GM12878 (cell line): ENCODE data around the gene MYO19. TPM values are rescaled to one million over a fixed set of nuclear protein-coding genes. Genes with fewer than 3 reads are reported as not detected.
A peak's percentile ranks its signal among the peaks of the same experiment; 100 is the strongest.

ENCODE experiments used
- ATAC-seq: fragments of 200-7000 bp; cut with Tn5 transposase; 3 replicates; pipeline ENCODE4 v1.9.1; 2020; ENCODE audit warnings: mild to moderate bottlenecking, moderate library complexity
- BruUV-seq: library from RNA; stranded (reverse); fragments of 400-500 nt; replicated peaks from 2 replicates; lab custom pipeline; 2021; lab: Mats Ljungman, UMichigan
- CTCF ChIA-PET: fragments of 300-600 bp; sonication (Branson Sonifier 250); formaldehyde crosslinking; extraction: SDS; loops from one replicate; lab custom pipeline; 2021; ENCODE audit warnings: inconsistent platforms; lab: Yijun Ruan, JAX
- POLR2A ChIA-PET: fragments of 350-600 bp; formaldehyde crosslinking; extraction: SDS; loops from one replicate; lab custom pipeline; 2021; ENCODE audit warnings: inconsistent platforms; lab: Charles Lee
- RAD21 ChIA-PET: fragments of 300-600 bp; sonication (Branson Sonifier 250); formaldehyde crosslinking; loops from one replicate; lab custom pipeline; 2023; ENCODE audit warnings: antibody characterized with exemption; ENCODE audit not compliant: unreplicated experiment; lab: Charles Lee
- SMC1A ChIA-PET: fragments of 300-600 bp; sonication (Branson Sonifier 250); formaldehyde crosslinking; loops from one replicate; lab custom pipeline; 2023; ENCODE audit not compliant: unreplicated experiment, uncharacterized antibody; lab: Charles Lee
- DNase-seq: peaks from one replicate; pipeline ENCODE4 v3.0.0-alpha.2; 2011; ENCODE audit warnings: low read depth, low spot score
- FAIRE-seq: peaks from 3 replicates; lab custom pipeline; 2011; peaks lifted over from hg19 to GRCh38; lab: Jason Lieb, UNC
- H2AFZ ChIP-seq: 2 replicates; pipeline ENCODE4 v1.6.0; 2011; ENCODE audit warnings: low read depth, low read length, control low read depth; ENCODE audit not compliant: control insufficient read depth
- H3K27ac ChIP-seq: 2 replicates; pipeline ENCODE4 v1.5.1; 2011; ENCODE audit warnings: control low read depth; ENCODE audit not compliant: control insufficient read depth, insufficient read depth
- H3K27me3 ChIP-seq, 2 experiments: replicated peaks in 1 of 2; 2 replicates each; pipeline versions ENCODE4 v1.6.0 to v1.6.1; 2011; ENCODE audit warnings: low read length in 1 of 2; ENCODE audit not compliant: control insufficient read depth in 2 of 2, insufficient read depth in 2 of 2
- H3K36me3 ChIP-seq, 2 experiments: 2 replicates each; pipeline ENCODE4 v1.5.1; 2011; ENCODE audit warnings: low read length in 1 of 2; ENCODE audit not compliant: control insufficient read depth in 2 of 2, insufficient read depth in 2 of 2
- H3K4me1 ChIP-seq: 2 replicates; pipeline ENCODE4 v1.6.1; 2011; ENCODE audit warnings: mild to moderate bottlenecking, low read length, moderate library complexity, mixed read lengths; ENCODE audit not compliant: control insufficient read depth, insufficient read depth
- H3K4me2 ChIP-seq: 2 replicates; pipeline ENCODE4 v1.6.0; 2011; ENCODE audit warnings: control low read depth; ENCODE audit not compliant: control insufficient read depth, insufficient read depth
- H3K4me3 ChIP-seq: fragments of 200-600 bp; sonication (generic); 2 replicates; pipeline ENCODE4 v1.5.1; 2016
- H3K79me2 ChIP-seq: 2 replicates; pipeline ENCODE4 v1.6.0; 2011; ENCODE audit warnings: low read length; ENCODE audit not compliant: control insufficient read depth, insufficient read depth
- H3K9ac ChIP-seq: 2 replicates; pipeline ENCODE4 v1.8.0; 2011; ENCODE audit warnings: low read length, control low read depth, mixed read lengths; ENCODE audit not compliant: control insufficient read depth, insufficient read depth
- H3K9me3 ChIP-seq: replicated peaks from 3 replicates; pipeline ENCODE4 v1.5.1; 2011; ENCODE audit warnings: mild to moderate bottlenecking, low read length; ENCODE audit not compliant: control insufficient read depth, insufficient read depth
- H4K20me1 ChIP-seq: 2 replicates; pipeline ENCODE4 v1.6.0; 2011; ENCODE audit not compliant: control insufficient read depth, insufficient read depth
- CBFB ChIP-seq: IDR thresholded peaks from 2 replicates; pipeline ENCODE4 v1.6.1; 2016; ENCODE audit warnings: antibody characterized with exemption, low read depth
- CBX3 ChIP-seq: fragments of 200-600 bp; sonication (generic); IDR thresholded peaks from 2 replicates; pipeline ENCODE4 v1.6.1; 2016; ENCODE audit warnings: low read depth, borderline replicate concordance
- ETV6 ChIP-seq, 2 experiments: fragments of 450-650 bp in 1 of 2; IDR thresholded peaks in 1 of 2; conservative IDR thresholded peaks in 1 of 2; 2 replicates each; pipeline ENCODE4 v1.6.1; 2014; ENCODE audit warnings: antibody characterized with exemption in 1 of 2, borderline replicate concordance in 1 of 2, low read depth in 1 of 2, mild to moderate bottlenecking in 1 of 2, moderate library complexity in 1 of 2
- HCFC1 ChIP-seq: fragments of 150-350 bp; IDR thresholded peaks from 2 replicates; pipeline ENCODE4 v1.6.1; 2014; ENCODE audit warnings: low read length
- PAX8 ChIP-seq: fragments of 450-650 bp; IDR thresholded peaks from 2 replicates; pipeline ENCODE4 v1.6.1; 2017; ENCODE audit warnings: mild to moderate bottlenecking, moderate library complexity
- POLR2A ChIP-seq: IDR thresholded peaks from 2 replicates; pipeline ENCODE4 v1.6.1; 2011; ENCODE audit warnings: low read depth, mild to moderate bottlenecking, low read length
- RAD21 ChIP-seq: IDR thresholded peaks from 2 replicates; pipeline ENCODE4 v1.6.1; 2011; ENCODE audit warnings: mild to moderate bottlenecking, low read depth, low read length, moderate library complexity; ENCODE audit not compliant: insufficient read depth
- RELA ChIP-seq: fragments of 450-650 bp; IDR thresholded peaks from 2 replicates; pipeline ENCODE4 v1.8.0; 2014; ENCODE audit warnings: borderline replicate concordance; ENCODE audit not compliant: partially characterized antibody
- RFX5 ChIP-seq: IDR thresholded peaks from 2 replicates; pipeline ENCODE4 v1.6.1; 2011; ENCODE audit warnings: low read depth, low read length, improper control_type of control experiment
- SRF ChIP-seq, 2 experiments: IDR thresholded peaks; 2 replicates each; pipeline ENCODE4 v1.6.1; 2011; ENCODE audit warnings: low read depth in 2 of 2, low read length in 2 of 2, mild to moderate bottlenecking in 1 of 2, moderate library complexity in 1 of 2
- SUPT20H ChIP-seq: IDR thresholded peaks from 2 replicates; pipeline ENCODE4 v1.6.1; 2011; ENCODE audit warnings: low read depth, mild to moderate bottlenecking, low read length, moderate library complexity, borderline replicate concordance; ENCODE audit not compliant: control insufficient read depth
- ZNF217 ChIP-seq: fragments of 450-650 bp; IDR thresholded peaks from 2 replicates; pipeline ENCODE4 v1.6.1; 2017; ENCODE audit warnings: antibody characterized with exemption, mild to moderate bottlenecking
- WGBS: methylation state at CpG from one replicate; pipeline ENCODE4 v1.1.6; 2016; ENCODE audit warnings: low lambda C conversion rate; ENCODE audit not compliant: insufficient replicate concordance, insufficient coverage; ENCODE audit errors: missing lambda C conversion rate; 5-methylcytosine and 5-hydroxymethylcytosine counted together
- in situ Hi-C: fragments of 300-500 bp; cut with MboI; formaldehyde crosslinking; loops from 9 replicates; pipeline ENCODE4 v1.14.3; 2018; ENCODE audit warnings: mixed read lengths
- intact Hi-C: fragments of 100-400 bp; cut with micrococcal nuclease; formaldehyde crosslinking; loops from one replicate; pipeline ENCODE4 v1.14.2; 2022; ENCODE audit not compliant: unreplicated experiment
- polyA plus RNA-seq, 11 experiments: library from polyadenylated mRNA; depleted of rRNA in 4 of 11; unstranded in 6 of 11; stranded (reverse) in 5 of 11; fragments of >200 nt; fragmentation: Nextera tagmentation in 4 of 11; fragmentation: Illumina TruSeq in 1 of 11; extraction: Ambion mirVana in 4 of 11; extraction: Trizol in 1 of 11; gene quantifications; 1 replicate in 1 of 11; 2 replicates in 10 of 11; pipeline versions ENCODE4 v1.2.1 to v1.2.3, GENCODE V29; 2011 to 2016; ENCODE audit warnings: inconsistent platforms in 2 of 11, missing spikeins in 2 of 11, low read depth in 1 of 11
- total RNA-seq, 4 experiments: library from RNA; depleted of rRNA in 3 of 4; stranded (reverse); fragments of >200 nt in 3 of 4; fragmentation: Illumina TruSeq in 1 of 4; extraction: Trizol in 1 of 4; gene quantifications; 2 replicates each; pipeline versions ENCODE4 v1.2.1 to v1.2.3, GENCODE V29; 2013 to 2021
- TF ChIP-seq, protein P1 (sequence below): fragments of 450-650 bp; IDR thresholded peaks from 2 replicates; pipeline ENCODE4 v1.6.1; 2017; ENCODE audit warnings: mild to moderate bottlenecking
- TF ChIP-seq, protein P2 (sequence below): fragments of 450-650 bp; IDR thresholded peaks from 2 replicates; pipeline ENCODE4 v1.6.1; 2016; ENCODE audit warnings: mild to moderate bottlenecking
- TF ChIP-seq, protein P3 (sequence below): IDR thresholded peaks from 2 replicates; pipeline ENCODE4 v1.6.1; 2012; ENCODE audit warnings: low read depth, low read length, improper control_type of control experiment
- TF ChIP-seq, protein P4 (sequence below): fragments of 150-350 bp; IDR thresholded peaks from 2 replicates; pipeline ENCODE4 v1.6.1; 2014; ENCODE audit warnings: mild to moderate bottlenecking, low read depth, low read length

MYO19 gene
- total and polyA plus RNA-seq, 10 of the 15 experiments (the other 5 are each of a cell fraction or from before 2014, with no cell fraction given) = 11.4 to 103 (median 67.1) TPM

DNA sequence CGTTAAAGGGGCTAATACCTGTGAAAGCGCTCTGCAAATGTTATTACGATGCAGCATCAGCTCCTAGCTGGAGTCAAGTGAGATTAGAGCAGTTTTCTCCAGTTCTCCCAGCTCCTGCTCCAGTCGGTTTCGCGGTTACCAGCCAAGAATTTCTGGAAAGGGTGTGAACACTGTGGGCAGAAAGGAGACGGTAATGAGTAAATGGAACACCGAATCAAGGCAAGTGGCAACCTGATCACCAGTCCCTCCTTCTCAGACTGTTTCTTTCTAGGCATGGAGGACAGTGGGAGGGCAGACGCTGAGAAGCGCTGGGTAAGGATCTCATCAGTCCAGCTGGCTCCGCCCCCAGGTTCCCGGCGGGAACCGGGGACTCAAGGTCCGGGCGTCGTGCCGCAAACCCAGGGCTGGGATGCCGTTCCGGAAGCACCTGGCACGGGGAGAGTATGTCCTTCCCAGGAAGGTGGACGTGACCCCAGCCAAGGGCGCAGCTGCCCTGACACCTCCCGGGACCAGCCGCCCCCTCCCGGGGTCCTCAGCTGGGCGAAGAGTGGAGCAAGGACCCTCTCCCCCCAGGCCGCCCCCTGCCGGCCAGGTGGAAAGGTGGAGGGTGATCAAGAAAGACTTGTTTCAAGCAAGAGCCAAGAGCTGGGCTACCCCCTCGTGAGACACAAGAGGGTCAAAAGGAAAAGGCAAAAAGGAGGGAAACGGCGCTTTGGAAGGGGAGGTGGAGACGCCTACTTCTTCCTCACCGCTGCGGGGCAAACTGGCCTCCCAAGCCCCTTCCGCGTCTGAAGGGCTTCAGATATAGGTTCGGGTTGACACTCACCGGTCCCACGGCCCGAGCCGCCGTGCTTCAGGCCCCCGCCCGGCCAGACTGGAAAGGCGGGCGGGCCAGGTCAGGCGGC lies 481 bp downstream of the MYO19 start (continued):
- TF ChIP-seq CBFB (peak; percentile 26; the same call in 1 of the 2 replicates), RAD21 (peak; percentile 30; the same call in 1 of the 2 replicates)
- TF ChIP-seq, protein P1, sequence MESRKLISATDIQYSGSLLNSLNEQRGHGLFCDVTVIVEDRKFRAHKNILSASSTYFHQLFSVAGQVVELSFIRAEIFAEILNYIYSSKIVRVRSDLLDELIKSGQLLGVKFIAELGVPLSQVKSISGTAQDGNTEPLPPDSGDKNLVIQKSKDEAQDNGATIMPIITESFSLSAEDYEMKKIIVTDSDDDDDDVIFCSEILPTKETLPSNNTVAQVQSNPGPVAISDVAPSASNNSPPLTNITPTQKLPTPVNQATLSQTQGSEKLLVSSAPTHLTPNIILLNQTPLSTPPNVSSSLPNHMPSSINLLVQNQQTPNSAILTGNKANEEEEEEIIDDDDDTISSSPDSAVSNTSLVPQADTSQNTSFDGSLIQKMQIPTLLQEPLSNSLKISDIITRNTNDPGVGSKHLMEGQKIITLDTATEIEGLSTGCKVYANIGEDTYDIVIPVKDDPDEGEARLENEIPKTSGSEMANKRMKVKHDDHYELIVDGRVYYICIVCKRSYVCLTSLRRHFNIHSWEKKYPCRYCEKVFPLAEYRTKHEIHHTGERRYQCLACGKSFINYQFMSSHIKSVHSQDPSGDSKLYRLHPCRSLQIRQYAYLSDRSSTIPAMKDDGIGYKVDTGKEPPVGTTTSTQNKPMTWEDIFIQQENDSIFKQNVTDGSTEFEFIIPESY = no peak
- TF ChIP-seq, protein P2, sequence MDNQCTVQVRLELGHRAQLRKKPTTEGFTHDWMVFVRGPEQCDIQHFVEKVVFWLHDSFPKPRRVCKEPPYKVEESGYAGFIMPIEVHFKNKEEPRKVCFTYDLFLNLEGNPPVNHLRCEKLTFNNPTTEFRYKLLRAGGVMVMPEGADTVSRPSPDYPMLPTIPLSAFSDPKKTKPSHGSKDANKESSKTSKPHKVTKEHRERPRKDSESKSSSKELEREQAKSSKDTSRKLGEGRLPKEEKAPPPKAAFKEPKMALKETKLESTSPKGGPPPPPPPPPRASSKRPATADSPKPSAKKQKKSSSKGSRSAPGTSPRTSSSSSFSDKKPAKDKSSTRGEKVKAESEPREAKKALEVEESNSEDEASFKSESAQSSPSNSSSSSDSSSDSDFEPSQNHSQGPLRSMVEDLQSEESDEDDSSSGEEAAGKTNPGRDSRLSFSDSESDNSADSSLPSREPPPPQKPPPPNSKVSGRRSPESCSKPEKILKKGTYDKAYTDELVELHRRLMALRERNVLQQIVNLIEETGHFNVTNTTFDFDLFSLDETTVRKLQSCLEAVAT = no peak

DNA sequence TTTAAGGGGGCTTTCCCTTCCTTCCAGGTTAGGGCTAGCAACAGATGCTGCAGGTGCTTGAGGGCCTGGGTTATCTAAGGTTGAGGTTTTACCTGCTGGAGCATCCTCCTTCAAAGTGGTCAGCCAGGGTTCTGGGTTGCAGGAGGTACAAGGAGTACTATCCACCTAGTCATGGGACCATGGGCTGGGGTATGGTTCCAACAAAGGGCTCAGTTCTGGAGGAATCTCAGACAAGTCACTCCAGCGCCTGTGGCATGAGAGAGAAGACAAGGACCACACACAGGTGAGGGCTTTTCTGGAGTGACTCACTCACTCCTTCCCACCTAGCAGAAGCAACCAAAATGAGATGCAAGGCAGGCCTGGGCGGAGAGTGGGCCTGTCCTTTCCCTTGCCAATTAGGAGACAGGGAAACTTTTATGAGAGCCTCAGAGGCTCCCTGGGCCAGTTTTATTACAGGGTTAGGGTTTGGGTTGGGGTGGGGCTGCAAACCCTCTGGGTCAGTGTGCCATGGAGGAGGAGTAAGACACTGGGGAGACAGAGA lies 2.2 kb downstream of the MYO19 start:
- H4K20me1 ChIP-seq = no peaks in the 10 kb centered on the region
- DNase-seq (no peak), FAIRE-seq (no peak), ATAC-seq (no peak)
- in situ Hi-C loops = no loop called here
- SMC1A ChIA-PET = no interaction called here
- peaks cover 9% of the 10 kb centered on the region for H3K4me1 ChIP-seq
- H3K4me2 ChIP-seq = peak overlapping the region; percentile 100; the same call in 1 of the 2 replicates
- BruUV-seq = no TSS peak
- H3K9ac ChIP-seq = no peak overlapping the region
- 95% methylated on average over 2 of the region's 2 CpGs for WGBS
- RAD21 ChIA-PET = no interaction called here
- H3K27me3 ChIP-seq = no peaks in the 10 kb centered on the region
- H2AFZ ChIP-seq = no peak overlapping the region
- H3K27ac ChIP-seq = no peak overlapping the region
- POLR2A ChIA-PET = no interaction called here
- no peaks in the 10 kb centered on the region for H3K9me3 ChIP-seq
- peaks cover 29% of the 10 kb centered on the region for H3K79me2 ChIP-seq
- CTCF ChIA-PET = interaction anchor here (1.1 kb wide), 1 partner anchor 12 kb away, joined by 3 read pairs; no protein-coding TSS in a partner anchor
- H3K36me3 ChIP-seq = peaks cover 8 to 22% of the 10 kb centered on the region in 2 experiments
- no peak overlapping the region for H3K4me3 ChIP-seq
- intact Hi-C loops = no loop called here
- no peak for TF ChIP-seq CBX3
- TF ChIP-seq RFX5 = no peak
- TF ChIP-seq, protein P3, sequence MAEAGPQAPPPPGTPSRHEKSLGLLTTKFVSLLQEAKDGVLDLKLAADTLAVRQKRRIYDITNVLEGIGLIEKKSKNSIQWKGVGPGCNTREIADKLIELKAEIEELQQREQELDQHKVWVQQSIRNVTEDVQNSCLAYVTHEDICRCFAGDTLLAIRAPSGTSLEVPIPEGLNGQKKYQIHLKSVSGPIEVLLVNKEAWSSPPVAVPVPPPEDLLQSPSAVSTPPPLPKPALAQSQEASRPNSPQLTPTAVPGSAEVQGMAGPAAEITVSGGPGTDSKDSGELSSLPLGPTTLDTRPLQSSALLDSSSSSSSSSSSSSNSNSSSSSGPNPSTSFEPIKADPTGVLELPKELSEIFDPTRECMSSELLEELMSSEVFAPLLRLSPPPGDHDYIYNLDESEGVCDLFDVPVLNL = no peak
- TF ChIP-seq ZNF217 = no peak
- no peak for TF ChIP-seq RELA
- TF ChIP-seq SRF (IDR thresholded peaks at IDR 0.05; ENCODE audit: low read depth in 2 of 2, low read length in 2 of 2) = no peak
- no peak for TF ChIP-seq SUPT20H
- TF ChIP-seq ETV6 (conservative IDR thresholded peaks at IDR 0.05 in 1 of 2, IDR thresholded peaks at IDR 0.05 in 1 of 2; ENCODE audit: borderline replicate concordance in 1 of 2, low read depth in 1 of 2) = no peak
- TF ChIP-seq, protein P4, sequence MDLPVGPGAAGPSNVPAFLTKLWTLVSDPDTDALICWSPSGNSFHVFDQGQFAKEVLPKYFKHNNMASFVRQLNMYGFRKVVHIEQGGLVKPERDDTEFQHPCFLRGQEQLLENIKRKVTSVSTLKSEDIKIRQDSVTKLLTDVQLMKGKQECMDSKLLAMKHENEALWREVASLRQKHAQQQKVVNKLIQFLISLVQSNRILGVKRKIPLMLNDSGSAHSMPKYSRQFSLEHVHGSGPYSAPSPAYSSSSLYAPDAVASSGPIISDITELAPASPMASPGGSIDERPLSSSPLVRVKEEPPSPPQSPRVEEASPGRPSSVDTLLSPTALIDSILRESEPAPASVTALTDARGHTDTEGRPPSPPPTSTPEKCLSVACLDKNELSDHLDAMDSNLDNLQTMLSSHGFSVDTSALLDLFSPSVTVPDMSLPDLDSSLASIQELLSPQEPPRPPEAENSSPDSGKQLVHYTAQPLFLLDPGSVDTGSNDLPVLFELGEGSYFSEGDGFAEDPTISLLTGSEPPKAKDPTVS = no peak
- TF ChIP-seq POLR2A = no peak
- no peak for TF ChIP-seq PAX8
- no peak for TF ChIP-seq HCFC1
